Neural cell (in vitro differentiated cells): Measurements from ENCODE around the gene BCDIN3D. TPM values are rescaled to one million over a fixed set of nuclear protein-coding genes. Genes with fewer than 3 reads are reported as not detected.

Experiments
- H2AFZ ChIP-seq: fragments of 200-600, 300-800 bp; sonication (generic), shearing (Covaris generic); 2 replicates; pipeline ENCODE4 v1.6.0; 2014; ENCODE audit warnings: low read depth, mild to moderate bottlenecking, antibody characterized with exemption, low read length, moderate library complexity
- H3F3A ChIP-seq: fragments of 200-600 bp; shearing (Covaris generic); 2 replicates; pipeline ENCODE4 v1.6.1; 2016; ENCODE audit warnings: mild to moderate bottlenecking, moderate library complexity, mixed read lengths, antibody characterized with exemption, low read length; ENCODE audit not compliant: insufficient read depth, poor library complexity, severe bottlenecking
- H3K27ac ChIP-seq: fragments of 200-600, 300-800 bp; sonication (generic), shearing (Covaris generic); 2 replicates; pipeline ENCODE4 v1.5.1; 2014; ENCODE audit warnings: mild to moderate bottlenecking, low read length, moderate library complexity
- H3K27me3 ChIP-seq: fragments of 300-800, 200-600 bp; sonication (generic), shearing (Covaris generic); 2 replicates; pipeline ENCODE4 v1.6.0; 2014; ENCODE audit warnings: mild to moderate bottlenecking, low read depth, low read length, moderate library complexity; ENCODE audit not compliant: insufficient read depth
- H3K36me3 ChIP-seq: fragments of 300-800, 200-600 bp; sonication (generic), shearing (Covaris generic); 2 replicates; pipeline ENCODE4 v1.5.1; 2014; ENCODE audit warnings: mild to moderate bottlenecking, antibody characterized with exemption, low read length, moderate library complexity; ENCODE audit not compliant: insufficient read depth
- H3K4me2 ChIP-seq: fragments of 300-800, 200-600 bp; sonication (generic), shearing (Covaris generic); 2 replicates; pipeline ENCODE4 v1.6.0; 2014; ENCODE audit warnings: mild to moderate bottlenecking, low read length
- H3K4me3 ChIP-seq: fragments of 300-800, 200-600 bp; sonication (generic), shearing (Covaris generic); 2 replicates; pipeline ENCODE4 v1.5.1; 2014; ENCODE audit warnings: mild to moderate bottlenecking, low read length, moderate library complexity
- H3K79me2 ChIP-seq: fragments of 200-600 bp; shearing (Covaris generic); replicated peaks from 2 replicates; pipeline ENCODE4 v1.6.0; 2014; ENCODE audit warnings: mild to moderate bottlenecking, low read length, moderate library complexity; ENCODE audit not compliant: insufficient read depth
- H3K9ac ChIP-seq: fragments of 300-800, 200-600 bp; sonication (generic), shearing (Covaris generic); 2 replicates; pipeline ENCODE4 v1.6.1; 2016; ENCODE audit warnings: mild to moderate bottlenecking, low read length, mixed read lengths
- H3K9me2 ChIP-seq: fragments of 200-600 bp; shearing (Covaris generic); 2 replicates; pipeline ENCODE4 v1.6.1; 2016; ENCODE audit warnings: mild to moderate bottlenecking, low read length, mixed read lengths; ENCODE audit not compliant: insufficient read depth
- H3K9me3 ChIP-seq: fragments of 200-600, 300-800 bp; sonication (generic), shearing (Covaris generic); 2 replicates; pipeline ENCODE4 v1.6.1; 2016; ENCODE audit warnings: mild to moderate bottlenecking, mixed run types, low read length, moderate library complexity, mixed read lengths
- H4K20me1 ChIP-seq: fragments of 200-600 bp; shearing (Covaris generic); 2 replicates; pipeline ENCODE4 v1.6.1; 2016; ENCODE audit warnings: mild to moderate bottlenecking, mixed run types; ENCODE audit not compliant: insufficient read depth
- EP300 ChIP-seq: fragments of 450-650 bp; conservative IDR thresholded peaks from 2 replicates; pipeline ENCODE4 v1.6.1; 2014; ENCODE audit warnings: antibody characterized with exemption, mild to moderate bottlenecking, moderate library complexity; ENCODE audit not compliant: poor library complexity, severe bottlenecking
- SMC3 ChIP-seq: fragments of 450-650 bp; conservative IDR thresholded peaks from 2 replicates; pipeline ENCODE4 v1.6.1; 2014; ENCODE audit warnings: antibody characterized with exemption, mild to moderate bottlenecking, moderate library complexity; ENCODE audit not compliant: poor library complexity
- TAF1 ChIP-seq: IDR thresholded peaks from 2 replicates; pipeline ENCODE4 v1.6.1; 2012; ENCODE audit warnings: low read depth
- polyA plus RNA-seq: library from polyadenylated mRNA; depleted of rRNA; stranded (reverse); fragments of >200 nt; gene quantifications from 2 replicates; pipeline ENCODE4 v1.2.3, GENCODE V29; 2014
- TF ChIP-seq, protein P1 (sequence below): IDR thresholded peaks from 2 replicates; pipeline ENCODE4 v1.6.1; 2012; ENCODE audit warnings: borderline replicate concordance
- TF ChIP-seq, protein P2 (sequence below): fragments of 450-650 bp; IDR thresholded peaks from 2 replicates; pipeline ENCODE4 v1.5.1; 2014; ENCODE audit warnings: antibody characterized with exemption, mild to moderate bottlenecking, moderate library complexity; ENCODE audit not compliant: poor library complexity, severe bottlenecking

BCDIN3D gene
- polyA plus RNA-seq, 1 donor from 2014 or later = 10.0 TPM

DNA sequence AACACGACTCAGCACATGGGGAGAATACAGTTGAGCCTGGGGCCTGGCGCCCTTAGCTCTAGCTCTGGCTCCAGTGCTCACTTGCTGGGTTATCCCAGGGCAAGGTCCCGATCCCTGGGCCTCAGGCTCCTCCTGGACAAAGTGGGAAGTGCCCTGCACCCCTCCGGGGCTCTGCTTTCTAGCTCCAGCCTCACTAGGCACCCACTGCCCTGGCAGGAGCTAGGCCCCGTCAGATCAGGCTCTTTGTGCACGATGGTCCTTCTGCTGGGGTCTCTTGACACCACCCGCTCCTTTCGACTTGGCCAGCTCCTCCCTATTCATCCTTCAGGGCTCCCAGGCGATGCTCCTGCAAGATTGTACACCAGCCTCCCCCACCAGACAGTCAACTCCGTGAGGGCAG, 38.1 kb downstream of the BCDIN3D start:
- Histone ChIP-seq H3F3A (no peaks in the 10 kb centered on the region), H3K9ac (no peak overlapping the region), H3K9me3 (no peaks in the 10 kb centered on the region), H2AFZ (no peak overlapping the region), H3K4me2 (no peak overlapping the region), H3K27ac (no peak overlapping the region), H4K20me1 (no peaks in the 10 kb centered on the region), H3K79me2 (no peaks in the 10 kb centered on the region), H3K9me2 (no peaks in the 10 kb centered on the region), H3K36me3 (no peaks in the 10 kb centered on the region), H3K27me3 (no peaks in the 10 kb centered on the region), H3K4me3 (no peak overlapping the region)
- TF ChIP-seq, protein P1, sequence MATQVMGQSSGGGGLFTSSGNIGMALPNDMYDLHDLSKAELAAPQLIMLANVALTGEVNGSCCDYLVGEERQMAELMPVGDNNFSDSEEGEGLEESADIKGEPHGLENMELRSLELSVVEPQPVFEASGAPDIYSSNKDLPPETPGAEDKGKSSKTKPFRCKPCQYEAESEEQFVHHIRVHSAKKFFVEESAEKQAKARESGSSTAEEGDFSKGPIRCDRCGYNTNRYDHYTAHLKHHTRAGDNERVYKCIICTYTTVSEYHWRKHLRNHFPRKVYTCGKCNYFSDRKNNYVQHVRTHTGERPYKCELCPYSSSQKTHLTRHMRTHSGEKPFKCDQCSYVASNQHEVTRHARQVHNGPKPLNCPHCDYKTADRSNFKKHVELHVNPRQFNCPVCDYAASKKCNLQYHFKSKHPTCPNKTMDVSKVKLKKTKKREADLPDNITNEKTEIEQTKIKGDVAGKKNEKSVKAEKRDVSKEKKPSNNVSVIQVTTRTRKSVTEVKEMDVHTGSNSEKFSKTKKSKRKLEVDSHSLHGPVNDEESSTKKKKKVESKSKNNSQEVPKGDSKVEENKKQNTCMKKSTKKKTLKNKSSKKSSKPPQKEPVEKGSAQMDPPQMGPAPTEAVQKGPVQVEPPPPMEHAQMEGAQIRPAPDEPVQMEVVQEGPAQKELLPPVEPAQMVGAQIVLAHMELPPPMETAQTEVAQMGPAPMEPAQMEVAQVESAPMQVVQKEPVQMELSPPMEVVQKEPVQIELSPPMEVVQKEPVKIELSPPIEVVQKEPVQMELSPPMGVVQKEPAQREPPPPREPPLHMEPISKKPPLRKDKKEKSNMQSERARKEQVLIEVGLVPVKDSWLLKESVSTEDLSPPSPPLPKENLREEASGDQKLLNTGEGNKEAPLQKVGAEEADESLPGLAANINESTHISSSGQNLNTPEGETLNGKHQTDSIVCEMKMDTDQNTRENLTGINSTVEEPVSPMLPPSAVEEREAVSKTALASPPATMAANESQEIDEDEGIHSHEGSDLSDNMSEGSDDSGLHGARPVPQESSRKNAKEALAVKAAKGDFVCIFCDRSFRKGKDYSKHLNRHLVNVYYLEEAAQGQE = no peak
- no peak for TF ChIP-seq TAF1

DNA sequence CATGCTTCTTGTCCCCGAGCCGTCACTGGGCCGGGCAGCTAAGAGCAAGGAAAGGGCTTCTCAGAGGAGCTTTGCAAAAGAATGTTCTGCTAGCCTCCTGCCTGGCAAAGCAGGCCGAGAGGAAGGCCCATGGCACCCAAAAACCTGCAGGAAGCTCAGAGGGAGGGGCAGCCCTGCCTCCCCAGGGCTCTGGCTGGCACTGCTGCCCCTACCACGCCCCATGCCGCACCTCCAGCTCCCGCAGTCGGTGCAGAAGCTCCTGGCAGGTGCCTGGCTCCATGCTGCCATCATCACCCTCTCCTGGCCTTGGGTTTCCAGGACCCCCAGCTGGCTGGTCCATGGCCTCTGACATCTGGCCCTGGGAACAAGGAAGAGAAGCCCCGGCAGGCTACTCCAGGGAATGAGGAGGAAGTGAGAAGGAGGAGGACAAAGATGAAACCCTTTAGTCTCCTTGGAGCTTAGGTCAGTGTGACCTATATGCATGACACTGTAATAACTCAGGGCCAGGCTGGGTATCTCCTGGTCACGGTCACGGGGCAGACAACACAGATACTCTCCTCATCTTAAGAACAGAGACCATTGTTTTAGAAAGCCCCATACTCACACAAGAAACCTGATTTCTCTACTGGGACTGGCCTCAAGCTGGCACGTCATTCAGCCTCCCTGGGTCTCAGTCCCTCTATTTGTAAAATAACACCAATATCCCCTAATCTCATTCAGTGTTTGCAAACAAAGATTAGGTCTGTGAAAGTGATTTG, 39.0 kb downstream of the BCDIN3D start:
- Histone ChIP-seq H4K20me1 (no peaks in the 10 kb centered on the region), H3K9me3 (no peaks in the 10 kb centered on the region), H3K9me2 (no peaks in the 10 kb centered on the region), H3K4me2 (no peak overlapping the region), H3F3A (no peaks in the 10 kb centered on the region), H3K9ac (no peak overlapping the region), H3K27ac (no peak overlapping the region), H3K4me3 (no peak overlapping the region), H3K79me2 (no peaks in the 10 kb centered on the region), H2AFZ (no peak overlapping the region), H3K36me3 (no peaks in the 10 kb centered on the region), H3K27me3 (no peaks in the 10 kb centered on the region)
- TF ChIP-seq SMC3 (no peak), TAF1 (no peak), EP300 (no peak)
- TF ChIP-seq, protein P2, sequence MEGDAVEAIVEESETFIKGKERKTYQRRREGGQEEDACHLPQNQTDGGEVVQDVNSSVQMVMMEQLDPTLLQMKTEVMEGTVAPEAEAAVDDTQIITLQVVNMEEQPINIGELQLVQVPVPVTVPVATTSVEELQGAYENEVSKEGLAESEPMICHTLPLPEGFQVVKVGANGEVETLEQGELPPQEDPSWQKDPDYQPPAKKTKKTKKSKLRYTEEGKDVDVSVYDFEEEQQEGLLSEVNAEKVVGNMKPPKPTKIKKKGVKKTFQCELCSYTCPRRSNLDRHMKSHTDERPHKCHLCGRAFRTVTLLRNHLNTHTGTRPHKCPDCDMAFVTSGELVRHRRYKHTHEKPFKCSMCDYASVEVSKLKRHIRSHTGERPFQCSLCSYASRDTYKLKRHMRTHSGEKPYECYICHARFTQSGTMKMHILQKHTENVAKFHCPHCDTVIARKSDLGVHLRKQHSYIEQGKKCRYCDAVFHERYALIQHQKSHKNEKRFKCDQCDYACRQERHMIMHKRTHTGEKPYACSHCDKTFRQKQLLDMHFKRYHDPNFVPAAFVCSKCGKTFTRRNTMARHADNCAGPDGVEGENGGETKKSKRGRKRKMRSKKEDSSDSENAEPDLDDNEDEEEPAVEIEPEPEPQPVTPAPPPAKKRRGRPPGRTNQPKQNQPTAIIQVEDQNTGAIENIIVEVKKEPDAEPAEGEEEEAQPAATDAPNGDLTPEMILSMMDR = no peak
- TF ChIP-seq, protein P1 = no peak
